OCI-LY1 (cell line): ENCODE measurements around the gene GPR39.

Experiments
- H2AFZ ChIP-seq: fragments of 200-600 bp; sonication (generic), shearing (Covaris generic); 2 replicates; pipeline ENCODE4 v1.6.0; 2014; ENCODE audit warnings: antibody characterized with exemption, mild to moderate bottlenecking, low read length
- H3F3A ChIP-seq: fragments of 200-600 bp; sonication (generic), shearing (Covaris generic); 2 replicates; pipeline ENCODE4 v1.6.0; 2014; ENCODE audit warnings: mild to moderate bottlenecking, antibody characterized with exemption, low read length, moderate library complexity; ENCODE audit not compliant: insufficient read depth
- H3K27ac ChIP-seq: fragments of 200-600 bp; sonication (generic); 2 replicates; pipeline ENCODE4 v1.5.1; 2014; ENCODE audit warnings: low read length, mixed run types, mild to moderate bottlenecking, low read depth; ENCODE audit not compliant: poor library complexity, severe bottlenecking
- H3K27me3 ChIP-seq: fragments of 200-600 bp; sonication (generic); 2 replicates; pipeline ENCODE4 v1.6.0; 2014; ENCODE audit warnings: antibody characterized with exemption, mild to moderate bottlenecking, low read length, moderate library complexity; ENCODE audit not compliant: insufficient read depth
- H3K36me3 ChIP-seq: fragments of 200-600 bp; sonication (generic); 2 replicates; pipeline ENCODE4 v1.6.1; 2014; ENCODE audit warnings: mild to moderate bottlenecking, antibody characterized with exemption, low read length, moderate library complexity, mixed read lengths; ENCODE audit not compliant: insufficient read depth
- H3K4me1 ChIP-seq: fragments of 200-600 bp; sonication (generic); 2 replicates; pipeline ENCODE4 v1.5.1; 2014; ENCODE audit warnings: mild to moderate bottlenecking, low read length, moderate library complexity; ENCODE audit not compliant: insufficient read depth, severe bottlenecking
- H3K4me2 ChIP-seq: fragments of 200-600 bp; sonication (generic), shearing (Covaris generic); 2 replicates; pipeline ENCODE4 v1.6.1; 2014; ENCODE audit warnings: low read length
- H3K4me3 ChIP-seq: fragments of 200-600 bp; sonication (generic); 2 replicates; pipeline ENCODE4 v1.5.1; 2014; ENCODE audit warnings: low read length, low read depth, mild to moderate bottlenecking, mixed read lengths; ENCODE audit not compliant: poor library complexity, severe bottlenecking
- H3K79me2 ChIP-seq: fragments of 200-600 bp; shearing (Covaris generic); 2 replicates; pipeline ENCODE4 v1.6.1; 2016; ENCODE audit warnings: mixed run types, low read length, mixed read lengths; ENCODE audit not compliant: insufficient read depth
- H3K9ac ChIP-seq: fragments of 200-600 bp; sonication (generic), shearing (Covaris generic); 2 replicates; pipeline ENCODE4 v1.6.1; 2014; ENCODE audit warnings: mild to moderate bottlenecking, low read length, mixed read lengths
- H3K9me2 ChIP-seq: fragments of 200-600 bp; sonication (generic), shearing (Covaris generic); 2 replicates; pipeline ENCODE4 v1.6.1; 2014; ENCODE audit warnings: low read depth, mild to moderate bottlenecking, low read length, mixed read lengths
- H3K9me3 ChIP-seq: fragments of 200-600 bp; shearing (Covaris generic); 2 replicates; pipeline ENCODE4 v1.6.1; 2014; ENCODE audit warnings: low read length, mixed read lengths
- H4K20me1 ChIP-seq: fragments of 200-600 bp; sonication (generic), shearing (Covaris generic); 2 replicates; pipeline ENCODE4 v1.6.0; 2016; ENCODE audit warnings: mild to moderate bottlenecking, low read length; ENCODE audit not compliant: insufficient read depth
- CTCF ChIP-seq: fragments of 200-600 bp; sonication (generic), shearing (Covaris generic); IDR thresholded peaks from 2 replicates; pipeline ENCODE4 v1.5.1; 2017; ENCODE audit warnings: mild to moderate bottlenecking, antibody characterized with exemption, low read length, moderate library complexity, mixed read lengths
- EZH2 ChIP-seq: fragments of 200-600 bp; sonication (generic), shearing (Covaris generic); IDR thresholded peaks from 2 replicates; pipeline ENCODE4 v1.8.0; 2017; ENCODE audit warnings: borderline replicate concordance, mixed run types, mild to moderate bottlenecking, antibody characterized with exemption, low read length, moderate library complexity, mixed read lengths

Gene GPR39

GRCh38 chr2:132662732-132663131 is 246.1 kb downstream of the GPR39 start:
- no peak overlapping the region for H3K27ac ChIP-seq

GRCh38 chr2:132664096-132664495 is 247.5 kb downstream of the GPR39 start:
- Histone ChIP-seq H3K9me3 (no peaks in the 10 kb centered on the region), H2AFZ (no peak overlapping the region)

More at GRCh38 chr2:132662732-132663131, 246.1 kb downstream of the GPR39 start:
- Histone ChIP-seq H3K4me3 (no peak overlapping the region), H3K9me2 (no peaks in the 10 kb centered on the region), H3F3A (no peaks in the 10 kb centered on the region), H3K27me3 (no peaks in the 10 kb centered on the region), H3K9ac (no peak overlapping the region), H3K4me2 (no peak overlapping the region), H3K79me2 (no peaks in the 10 kb centered on the region), H3K9me3 (no peaks in the 10 kb centered on the region), H3K4me1 (no peaks in the 10 kb centered on the region), H4K20me1 (no peaks in the 10 kb centered on the region), H3K36me3 (no peaks in the 10 kb centered on the region), H2AFZ (no peak overlapping the region)
- TF ChIP-seq CTCF (no peak), EZH2 (no peak)

GRCh38 chr2:132665401-132666140 is 249.0 kb downstream of the GPR39 start:
- no peaks in the 10 kb centered on the region for H3K9me3 ChIP-seq
- H3K36me3 ChIP-seq: no peaks in the 10 kb centered on the region
- H2AFZ ChIP-seq: no peak overlapping the region
- H3K4me2 ChIP-seq: no peak overlapping the region
- H3K27ac ChIP-seq: no peak overlapping the region
- no peaks in the 10 kb centered on the region for H3K27me3 ChIP-seq
- no peaks in the 10 kb centered on the region for H3K4me1 ChIP-seq
- H3K79me2 ChIP-seq: no peaks in the 10 kb centered on the region
- H3K9me2 ChIP-seq: no peaks in the 10 kb centered on the region
- H3K9ac ChIP-seq: no peak overlapping the region
- TF ChIP-seq EZH2 (no peak), CTCF (no peak)
- H3K4me3 ChIP-seq: no peak overlapping the region
- no peaks in the 10 kb centered on the region for H4K20me1 ChIP-seq
- H3F3A ChIP-seq: no peaks in the 10 kb centered on the region

More at GRCh38 chr2:132664096-132664495, 247.5 kb downstream of the GPR39 start:
- TF ChIP-seq EZH2: no peak
- no peak for TF ChIP-seq CTCF
- H3K27ac ChIP-seq: no peak overlapping the region
- H3K36me3 ChIP-seq: no peaks in the 10 kb centered on the region
- H3F3A ChIP-seq: no peaks in the 10 kb centered on the region
- H3K27me3 ChIP-seq: no peaks in the 10 kb centered on the region
- no peaks in the 10 kb centered on the region for H3K9me2 ChIP-seq
- H4K20me1 ChIP-seq: no peaks in the 10 kb centered on the region
- no peak overlapping the region for H3K4me3 ChIP-seq
- H3K79me2 ChIP-seq: no peaks in the 10 kb centered on the region
- H3K9ac ChIP-seq: no peak overlapping the region
- no peak overlapping the region for H3K4me2 ChIP-seq
- H3K4me1 ChIP-seq: no peaks in the 10 kb centered on the region
